CD8-positive, alpha-beta memory T cell (primary cell): Measurements from ENCODE around the gene GTF2B. TPM values are rescaled to one million over a fixed set of nuclear protein-coding genes. Genes with fewer than 3 reads are reported as not detected.
A peak's percentile ranks its signal among the peaks of the same experiment; 100 is the strongest.
"Not testable (repeated sequence)": the region's sequence is repeated elsewhere in the genome, so short reads cannot be mapped to it uniquely, and the experiment has no call there.

Experiments
- CTCF ChIA-PET: fragments of 350-600 bp; sonication (Branson Sonifier 250); formaldehyde crosslinking; loops from one replicate; lab custom pipeline; 2021; ENCODE audit warnings: antibody characterized with exemption; lab: Charles Lee
- POLR2A ChIA-PET: fragments of 350-600 bp; sonication (Branson Sonifier 250); formaldehyde crosslinking; loops from one replicate; lab custom pipeline; 2021; ENCODE audit warnings: antibody characterized with exemption; lab: Charles Lee
- DNase-seq, 5 donors: peaks; one replicate each; pipeline versions ENCODE4 v3.0.0 to v3.0.0-alpha.2; 2020 to 2022; ENCODE audit warnings: mixed read lengths in 1 of 5
- H3K27ac ChIP-seq: one replicate; pipeline ENCODE4 v1.7.0; 2013; ENCODE audit warnings: low read depth, mild to moderate bottlenecking, low read length, moderate library complexity
- H3K27me3 ChIP-seq: 2 replicates; pipeline ENCODE4 v1.7.0; 2013; ENCODE audit warnings: low read length, mild to moderate bottlenecking; ENCODE audit not compliant: insufficient read depth, poor library complexity, severe bottlenecking
- H3K36me3 ChIP-seq: 2 replicates; pipeline ENCODE4 v1.7.0; 2013; ENCODE audit warnings: mild to moderate bottlenecking, low read length, moderate library complexity; ENCODE audit not compliant: insufficient read depth
- H3K4me1 ChIP-seq: 2 replicates; pipeline ENCODE4 v1.7.0; 2013; ENCODE audit warnings: mild to moderate bottlenecking, low read length, moderate library complexity; ENCODE audit not compliant: insufficient read depth
- H3K4me3 ChIP-seq: 2 replicates; pipeline ENCODE4 v1.7.0; 2013; ENCODE audit warnings: mild to moderate bottlenecking, low read length
- H3K9me3 ChIP-seq: 2 replicates; pipeline ENCODE4 v1.7.0; 2013; ENCODE audit warnings: mild to moderate bottlenecking, low read length
- H3K27ac Mint-ChIP-seq, 8 donors: one replicate each; pipeline ENCODE4 v1.8.0; 2020 to 2021; ENCODE audit warnings: mixed read lengths in 8 of 8, mild to moderate bottlenecking in 6 of 8, inconsistent platforms in 3 of 8, moderate library complexity in 3 of 8
- H3K27me3 Mint-ChIP-seq, 2 donors: one replicate each; pipeline ENCODE4 v1.8.0; 2020 to 2021; ENCODE audit warnings: mixed read lengths in 2 of 2, mild to moderate bottlenecking in 1 of 2, moderate library complexity in 1 of 2
- H3K36me3 Mint-ChIP-seq, 3 donors: one replicate each; pipeline ENCODE4 v1.8.0; 2020 to 2021; ENCODE audit warnings: mixed read lengths in 3 of 3, inconsistent platforms in 1 of 3, mild to moderate bottlenecking in 1 of 3
- H3K4me1 Mint-ChIP-seq, 3 donors: one replicate each; pipeline ENCODE4 v1.8.0; 2020 to 2021; ENCODE audit warnings: mixed read lengths in 3 of 3, inconsistent platforms in 1 of 3, mild to moderate bottlenecking in 1 of 3
- H3K4me3 Mint-ChIP-seq, 7 donors: one replicate each; pipeline ENCODE4 v1.8.0; 2020 to 2021; ENCODE audit warnings: mixed read lengths in 7 of 7, mild to moderate bottlenecking in 6 of 7, moderate library complexity in 4 of 7, inconsistent platforms in 2 of 7
- H3K9me3 Mint-ChIP-seq, 5 donors: one replicate each; pipeline ENCODE4 v1.8.0; 2020 to 2022; ENCODE audit warnings: mixed read lengths in 5 of 5, mild to moderate bottlenecking in 3 of 5, moderate library complexity in 2 of 5, inconsistent platforms in 1 of 5
- polyA plus RNA-seq: library from polyadenylated mRNA; unstranded; fragments of 300-500 nt; fragmentation: Illumina TruSeq; gene quantifications from one replicate; pipeline ENCODE4 v1.2.3, GENCODE V29; 2021
- total RNA-seq, 2 experiments: library from RNA; stranded (reverse); gene quantifications; one replicate each; pipeline ENCODE4 v1.2.3, GENCODE V29; 2021

The GTF2B gene
- total and polyA plus RNA-seq, 3 experiments from 2014 or later, result 39.9 to 49.9 (median 40.7) TPM

DNA sequence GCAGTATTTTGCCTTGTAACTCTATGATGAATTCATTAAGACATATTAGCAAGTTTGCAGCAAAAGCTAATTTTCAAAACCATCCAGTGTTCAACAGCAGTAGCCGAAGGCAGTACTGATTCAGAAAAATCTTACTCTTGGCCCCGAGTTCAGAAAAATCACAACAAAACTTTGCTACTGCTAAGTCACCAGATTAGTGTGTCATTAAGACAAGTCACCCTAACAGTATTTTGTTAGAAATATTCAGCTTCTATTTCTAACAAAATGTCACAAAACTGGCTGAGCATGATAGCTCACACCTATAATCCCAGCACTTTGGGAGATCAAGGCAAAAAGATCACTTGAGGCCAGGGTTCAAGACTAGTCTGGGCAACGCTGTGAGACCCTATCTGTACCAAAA, 8.2 kb downstream of the GTF2B start:
- no peaks in the 10 kb centered on the region for H3K9me3 Mint-ChIP-seq
- H3K4me3 ChIP-seq, result no peak overlapping the region
- H3K9me3 ChIP-seq, result no peaks in the 10 kb centered on the region
- ChIA-PET POLR2A (no interaction called here), CTCF (no interaction called here)
- H3K27ac ChIP-seq, result no peak overlapping the region
- peaks cover 0 to 74% (median 9%) of the 10 kb centered on the region in 3 donors for H3K36me3 Mint-ChIP-seq
- peaks cover 46 to 73% (median 71%) of the 10 kb centered on the region in 3 donors for H3K4me1 Mint-ChIP-seq
- no peak for DNase-seq
- peaks cover 34% of the 10 kb centered on the region for H3K36me3 ChIP-seq
- H3K27me3 Mint-ChIP-seq, result no peaks in the 10 kb centered on the region
- H3K27me3 ChIP-seq, result no peaks in the 10 kb centered on the region
- H3K4me1 ChIP-seq, result peaks cover 21% of the 10 kb centered on the region
- peak overlapping the region in 3 of 8 donors; percentile 4 to 58 (median 5) for H3K27ac Mint-ChIP-seq
- peak overlapping the region in 4 of 7 donors; percentile 0 to 18 (median 8) for H3K4me3 Mint-ChIP-seq

GRCh38 chr1:88880717-88881116, 10.7 kb downstream of the GTF2B start:
- H3K4me1 Mint-ChIP-seq, result peaks cover 39 to 76% (median 70%) of the 10 kb centered on the region in 3 donors
- CTCF ChIA-PET, result interaction anchor here (1.3 kb wide), 1 partner anchor 17 kb away, joined by 6 read pairs; no protein-coding TSS in a partner anchor
- H3K4me3 Mint-ChIP-seq, POLR2A ChIA-PET, DNase-seq, H3K9me3 ChIP-seq, H3K9me3 Mint-ChIP-seq, H3K27me3 Mint-ChIP-seq, H3K27me3 ChIP-seq, H3K4me3 ChIP-seq, H3K27ac ChIP-seq: not testable (repeated sequence)
- H3K36me3 Mint-ChIP-seq, result peaks cover 0 to 64% (median 5%) of the 10 kb centered on the region in 3 donors
- peaks cover 33% of the 10 kb centered on the region for H3K4me1 ChIP-seq
- H3K36me3 ChIP-seq, result peaks cover 27% of the 10 kb centered on the region
- peak overlapping the region in 1 of 8 donors; percentile 23 for H3K27ac Mint-ChIP-seq

DNA sequence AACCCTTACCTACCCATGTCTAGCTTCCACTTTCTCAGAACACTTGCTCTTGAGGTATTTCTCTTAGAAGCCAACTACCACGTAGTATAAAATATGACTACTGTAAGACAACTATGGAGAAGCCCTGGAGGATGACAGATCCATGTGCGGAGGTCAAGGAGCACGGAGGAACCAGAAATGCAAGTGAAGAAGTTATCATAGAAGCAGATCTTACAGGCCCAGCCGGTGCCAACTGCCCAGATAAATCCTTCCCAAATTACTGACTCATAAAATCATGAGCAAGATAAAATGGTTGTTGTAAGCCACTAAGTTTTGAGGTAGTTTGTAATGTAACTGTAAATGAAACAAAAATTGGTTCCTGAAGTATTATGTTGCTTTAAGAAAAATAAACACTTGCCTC, 12.6 kb downstream of the GTF2B start:
- no peak for DNase-seq
- no peaks in the 10 kb centered on the region for H3K27me3 Mint-ChIP-seq
- ChIA-PET CTCF (interaction anchor here (0.8 to 3.9 kb wide), 5 partner anchors 10 to 221 kb away, joined by 3 to 20 read pairs (median 4); partner anchors contain the start of gene PKN2), POLR2A (no interaction called here)
- peaks cover 49 to 82% (median 73%) of the 10 kb centered on the region in 3 donors for H3K4me1 Mint-ChIP-seq
- Histone ChIP-seq H3K4me1 (peaks cover 35% of the 10 kb centered on the region), H3K9me3 (no peaks in the 10 kb centered on the region), H3K4me3 (no peak overlapping the region), H3K36me3 (peaks cover 16% of the 10 kb centered on the region), H3K27ac (no peak overlapping the region), H3K27me3 (no peaks in the 10 kb centered on the region)
- peaks cover 0 to 59% (median 5%) of the 10 kb centered on the region in 3 donors for H3K36me3 Mint-ChIP-seq
- H3K4me3 Mint-ChIP-seq, result no peak overlapping the region
- H3K9me3 Mint-ChIP-seq, result no peaks in the 10 kb centered on the region
- H3K27ac Mint-ChIP-seq, result peak overlapping the region in 4 of 8 donors; percentile 36 to 70 (median 66)

GRCh38 chr1:88877911-88878310, 13.5 kb downstream of the GTF2B start:
- Histone ChIP-seq H3K27me3 (no peaks in the 10 kb centered on the region), H3K4me1 (peaks cover 27% of the 10 kb centered on the region), H3K36me3 (peaks cover 10% of the 10 kb centered on the region), H3K9me3 (no peaks in the 10 kb centered on the region), H3K4me3 (no peak overlapping the region), H3K27ac (no peak overlapping the region)
- POLR2A ChIA-PET, result no interaction called here
- DNase-seq, result no peak
- CTCF ChIA-PET, result interaction anchor here (0.8 to 3.9 kb wide), 9 partner anchors 10 to 230 kb away, joined by 3 to 20 read pairs (median 4); partner anchors contain the start of genes GTF2B and PKN2
- no peak overlapping the region for H3K4me3 Mint-ChIP-seq
- H3K36me3 Mint-ChIP-seq, result peaks cover 0 to 55% (median 5%) of the 10 kb centered on the region in 3 donors
- peak overlapping the region in 5 of 8 donors; percentile 26 to 82 (median 68) for H3K27ac Mint-ChIP-seq
- H3K27me3 Mint-ChIP-seq, result no peaks in the 10 kb centered on the region
- H3K9me3 Mint-ChIP-seq, result no peaks in the 10 kb centered on the region
- peaks cover 45 to 80% (median 68%) of the 10 kb centered on the region in 3 donors for H3K4me1 Mint-ChIP-seq

DNA sequence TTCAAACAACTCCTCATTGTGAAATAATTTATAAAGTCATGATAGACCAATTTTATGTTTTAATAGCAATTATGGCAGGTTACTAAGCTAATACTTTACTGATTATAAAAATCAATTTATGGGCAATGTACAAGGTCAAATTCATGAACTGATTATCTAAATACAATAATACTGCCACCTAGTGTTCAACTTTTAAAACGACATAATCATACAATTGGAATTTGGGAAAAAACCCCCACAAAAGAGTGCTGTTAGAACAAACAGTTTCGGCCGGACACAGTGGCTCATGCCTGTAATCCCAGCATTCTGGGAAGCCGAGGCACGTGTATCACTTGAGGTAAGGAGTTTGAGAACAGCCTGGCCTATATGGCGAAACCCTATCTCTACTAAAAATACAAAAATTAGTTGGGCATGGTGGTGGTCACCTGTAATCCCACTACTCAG, 14.0 kb downstream of the GTF2B start:
- CTCF ChIA-PET, result interaction anchor here (0.7 to 3.9 kb wide), 15 partner anchors 8 to 226 kb away, joined by 3 to 20 read pairs (median 3); partner anchors contain the start of gene GTF2B
- peak in 2 of 5 donors; percentile 16 to 30 for DNase-seq
- Mint-ChIP-seq H3K9me3 (no peaks in the 10 kb centered on the region), H3K36me3 (peaks cover 0 to 55% (median 5%) of the 10 kb centered on the region in 3 donors), H3K4me1 (peaks cover 45 to 80% (median 68%) of the 10 kb centered on the region in 3 donors), H3K27me3 (no peaks in the 10 kb centered on the region), H3K27ac (peak overlapping the region in 5 of 8 donors; percentile 46 to 82 (median 68)), H3K4me3 (peak overlapping the region in 1 of 7 donors; percentile 38)
- H3K4me1 ChIP-seq, result peaks cover 23% of the 10 kb centered on the region
- POLR2A ChIA-PET, result no interaction called here
- H3K9me3 ChIP-seq, result no peaks in the 10 kb centered on the region
- peaks cover 5% of the 10 kb centered on the region for H3K36me3 ChIP-seq
- no peak overlapping the region for H3K4me3 ChIP-seq
- no peaks in the 10 kb centered on the region for H3K27me3 ChIP-seq
- H3K27ac ChIP-seq, result no peak overlapping the region

DNA sequence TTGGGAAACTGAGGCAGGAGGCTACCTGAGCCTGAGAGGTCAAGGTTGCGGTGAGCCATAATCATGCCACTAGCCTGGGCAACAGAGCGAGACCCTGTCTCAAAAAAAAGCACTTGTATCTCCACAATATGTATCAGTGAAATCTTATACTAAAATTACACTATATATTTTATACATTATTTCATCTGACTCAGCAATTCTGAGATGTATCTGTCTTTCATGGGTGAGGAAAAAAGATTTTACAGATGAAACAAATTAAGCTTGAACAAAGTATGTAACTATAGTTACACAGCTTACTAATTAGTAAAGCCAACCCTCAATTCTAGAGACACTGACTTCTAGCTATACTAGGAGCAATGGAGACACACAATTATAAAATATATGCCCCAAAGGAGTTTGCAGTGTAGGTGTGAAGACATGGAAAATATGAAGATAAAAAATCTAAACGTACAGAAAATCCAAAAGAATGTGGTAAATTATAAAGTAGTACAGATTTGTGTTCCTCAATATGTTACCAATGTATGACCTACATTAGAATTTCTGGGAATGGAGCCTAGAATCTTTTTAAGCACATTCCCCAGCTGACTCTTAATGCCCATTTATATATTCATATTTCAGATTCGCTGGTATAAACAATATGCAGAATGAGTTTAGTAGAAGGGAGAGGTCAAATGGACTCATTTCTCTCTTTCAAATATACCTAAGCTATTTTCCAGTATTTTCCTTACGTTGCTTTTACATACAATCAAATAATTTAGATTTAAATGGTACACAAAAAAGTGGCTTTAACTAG, 14.6 kb downstream of the GTF2B start:
- Mint-ChIP-seq H3K36me3 (peaks cover 0 to 51% (median 3%) of the 10 kb centered on the region in 3 donors), H3K4me1 (peaks cover 41 to 76% (median 62%) of the 10 kb centered on the region in 3 donors), H3K4me3 (no peak overlapping the region), H3K27me3 (no peaks in the 10 kb centered on the region), H3K27ac (peak overlapping the region in 1 of 8 donors; percentile 82), H3K9me3 (no peaks in the 10 kb centered on the region)
- H3K4me1 ChIP-seq, result peaks cover 23% of the 10 kb centered on the region
- POLR2A ChIA-PET, result interaction anchor here (0.5 kb wide), 1 partner anchor 20 kb away, joined by 5 read pairs; no protein-coding TSS in a partner anchor
- CTCF ChIA-PET, result interaction anchor here (0.7 to 3.9 kb wide), 15 partner anchors 9 to 225 kb away, joined by 3 to 20 read pairs (median 3); partner anchors contain the start of gene GTF2B
- DNase-seq, result no peak
- no peaks in the 10 kb centered on the region for H3K27me3 ChIP-seq
- H3K36me3 ChIP-seq, result peaks cover 4% of the 10 kb centered on the region
- H3K4me3 ChIP-seq, result no peak overlapping the region
- H3K9me3 ChIP-seq, result no peaks in the 10 kb centered on the region
- H3K27ac ChIP-seq, result no peak overlapping the region

DNA sequence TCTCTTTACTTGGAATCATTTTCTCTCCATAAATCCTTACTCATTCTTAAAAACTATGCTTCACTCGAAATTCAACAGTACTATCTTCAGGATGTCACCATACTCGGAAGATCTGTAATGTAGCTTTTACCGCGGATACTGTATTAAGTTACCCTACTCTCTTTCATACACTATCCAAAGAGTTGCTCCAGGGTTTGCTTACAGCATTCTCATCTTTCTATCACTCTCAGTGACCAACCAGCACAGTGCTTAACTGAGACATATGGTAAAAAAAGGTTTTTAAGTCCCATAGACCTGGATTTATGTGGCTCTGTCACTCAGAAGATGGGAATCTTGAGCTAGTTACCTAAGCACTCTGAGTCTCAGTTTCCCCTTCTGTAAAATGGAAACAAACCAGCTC, 15.8 kb downstream of the GTF2B start:
- Mint-ChIP-seq H3K27me3 (no peaks in the 10 kb centered on the region), H3K4me3 (no peak overlapping the region), H3K4me1 (peaks cover 39 to 74% (median 57%) of the 10 kb centered on the region in 3 donors), H3K36me3 (peaks cover 0 to 48% (median 3%) of the 10 kb centered on the region in 3 donors), H3K9me3 (no peaks in the 10 kb centered on the region), H3K27ac (peak overlapping the region in 1 of 8 donors; percentile 10)
- no peak overlapping the region for H3K27ac ChIP-seq
- no peaks in the 10 kb centered on the region for H3K27me3 ChIP-seq
- POLR2A ChIA-PET, result no interaction called here
- no peak for DNase-seq
- H3K36me3 ChIP-seq, result peaks cover 4% of the 10 kb centered on the region
- no peak overlapping the region for H3K4me3 ChIP-seq
- H3K4me1 ChIP-seq, result peaks cover 23% of the 10 kb centered on the region
- CTCF ChIA-PET, result interaction anchor here (1.6 to 3.9 kb wide), 2 partner anchors 13 to 221 kb away, joined by 4 to 20 read pairs; no protein-coding TSS in a partner anchor
- no peaks in the 10 kb centered on the region for H3K9me3 ChIP-seq
